Mesenchymal stem cell (in vitro differentiated cells and primary cell): ENCODE data around the gene CXXC1.

ENCODE experiments used
- DNase-seq: peaks from one replicate; pipeline ENCODE4 v3.0.0-alpha.2; 2013
- H2AFZ ChIP-seq: one replicate; pipeline ENCODE4 v1.6.1; 2013; ENCODE audit warnings: low read depth, mild to moderate bottlenecking, control low read depth, inconsistent platforms, low read length, moderate library complexity
- H2AK5ac ChIP-seq: 2 replicates; pipeline ENCODE4 v1.6.1; 2013; ENCODE audit warnings: low read length, moderate library complexity, mild to moderate bottlenecking, inconsistent platforms; ENCODE audit not compliant: severe bottlenecking
- H2BK120ac ChIP-seq: one replicate; pipeline ENCODE4 v1.6.1; 2013; ENCODE audit warnings: low read depth, mild to moderate bottlenecking, inconsistent platforms, low read length, moderate library complexity
- H2BK12ac ChIP-seq, 2 experiments: one replicate each; pipeline ENCODE4 v1.6.1; 2013; ENCODE audit warnings: inconsistent platforms in 2 of 2, low read length in 2 of 2, mild to moderate bottlenecking in 2 of 2, moderate library complexity in 2 of 2, control low read depth in 1 of 2
- H2BK15ac ChIP-seq: one replicate; pipeline ENCODE4 v1.6.1; 2013; ENCODE audit warnings: mild to moderate bottlenecking, low read depth, inconsistent platforms; ENCODE audit not compliant: poor library complexity, severe bottlenecking
- H2BK5ac ChIP-seq: 2 replicates; pipeline ENCODE4 v1.6.1; 2013; ENCODE audit warnings: low read depth, mild to moderate bottlenecking, low read length, control low read depth, inconsistent platforms; ENCODE audit not compliant: poor library complexity, severe bottlenecking
- H3K14ac ChIP-seq, 2 experiments: one replicate each; pipeline ENCODE4 v1.6.1; 2013; ENCODE audit warnings: inconsistent platforms in 2 of 2, low read length in 2 of 2, control low read depth in 1 of 2, mild to moderate bottlenecking in 1 of 2, moderate library complexity in 1 of 2
- H3K18ac ChIP-seq, 2 experiments: one replicate each; pipeline ENCODE4 v1.6.1; 2013; ENCODE audit warnings: inconsistent platforms in 2 of 2, low read length in 2 of 2, control low read depth in 1 of 2, low read depth in 1 of 2, mild to moderate bottlenecking in 1 of 2
- H3K23ac ChIP-seq, 2 experiments: one replicate each; pipeline ENCODE4 v1.6.1; 2013; ENCODE audit warnings: inconsistent platforms in 2 of 2, low read length in 2 of 2, mild to moderate bottlenecking in 2 of 2, moderate library complexity in 2 of 2, control low read depth in 1 of 2
- H3K27ac ChIP-seq: 2 replicates; pipeline ENCODE4 v1.5.1; 2013; ENCODE audit warnings: mild to moderate bottlenecking, moderate library complexity, low read length, control low read depth, inconsistent platforms; ENCODE audit not compliant: poor library complexity, severe bottlenecking
- H3K27me3 ChIP-seq, 2 experiments: 2 replicates each; pipeline versions ENCODE4 v1.6.1 to v1.7.0; 2013; ENCODE audit warnings: low read length in 2 of 2, mild to moderate bottlenecking in 2 of 2, moderate library complexity in 2 of 2, control low read depth in 1 of 2, inconsistent platforms in 1 of 2; ENCODE audit not compliant: control insufficient read depth in 1 of 2, insufficient read depth in 1 of 2
- H3K36me3 ChIP-seq, 2 experiments: 2 replicates each; pipeline versions ENCODE4 v1.6.1 to v1.7.0; 2013; ENCODE audit warnings: low read length in 2 of 2, control low read depth in 1 of 2, inconsistent platforms in 1 of 2, low read depth in 1 of 2, mild to moderate bottlenecking in 1 of 2; ENCODE audit not compliant: insufficient read depth in 2 of 2, control insufficient read depth in 1 of 2
- H3K4ac ChIP-seq, 2 experiments: one replicate each; pipeline ENCODE4 v1.6.1; 2013; ENCODE audit warnings: inconsistent platforms in 2 of 2, low read length in 2 of 2, mild to moderate bottlenecking in 2 of 2, moderate library complexity in 2 of 2, control low read depth in 1 of 2, low read depth in 1 of 2
- H3K4me1 ChIP-seq: 2 replicates; pipeline ENCODE4 v1.6.1; 2013; ENCODE audit warnings: low read depth, low read length, control low read depth; ENCODE audit not compliant: control insufficient read depth, insufficient read depth
- H3K4me2 ChIP-seq: 2 replicates; pipeline ENCODE4 v1.6.1; 2013; ENCODE audit warnings: low read length, mild to moderate bottlenecking, inconsistent platforms; ENCODE audit not compliant: poor library complexity, severe bottlenecking
- H3K4me3 ChIP-seq, 2 experiments: 2 replicates each; pipeline versions ENCODE4 v1.5.1 to v1.7.0; 2013; ENCODE audit warnings: low read length in 2 of 2, mild to moderate bottlenecking in 2 of 2, control low read depth in 1 of 2, low read depth in 1 of 2; ENCODE audit not compliant: insufficient read depth in 1 of 2
- H3K79me1 ChIP-seq: replicated peaks from 2 replicates; pipeline ENCODE4 v1.6.1; 2013; ENCODE audit warnings: mild to moderate bottlenecking, control low read depth, low read length, inconsistent platforms; ENCODE audit not compliant: poor library complexity, severe bottlenecking
- H3K9ac ChIP-seq: 2 replicates; pipeline ENCODE4 v1.7.0; 2013; ENCODE audit warnings: mild to moderate bottlenecking, low read length, moderate library complexity
- H3K9me3 ChIP-seq: 2 replicates; pipeline ENCODE4 v1.7.0; 2013; ENCODE audit warnings: mild to moderate bottlenecking, low read length; ENCODE audit not compliant: control insufficient read depth
- H4K8ac ChIP-seq: one replicate; pipeline ENCODE4 v1.6.1; 2013; ENCODE audit warnings: inconsistent platforms, mild to moderate bottlenecking, low read length, moderate library complexity
- H4K91ac ChIP-seq: one replicate; pipeline ENCODE4 v1.6.1; 2013; ENCODE audit warnings: mild to moderate bottlenecking, low read length, inconsistent platforms
- WGBS: methylation state at CpG from one replicate; pipeline ENCODE4 v1.1.7; 2013; ENCODE audit warnings: mixed read lengths; 5-methylcytosine and 5-hydroxymethylcytosine counted together

The CXXC1 gene

GRCh38 chr18:50301074-50301473, 13.6 kb upstream of the CXXC1 start:
- H3K36me3 ChIP-seq = no peaks in the 10 kb centered on the region
- no peak overlapping the region for H3K18ac ChIP-seq
- no peak overlapping the region for H3K14ac ChIP-seq
- WGBS = 78% methylated on average over 4 of the region's 5 CpGs
- no peak overlapping the region for H3K23ac ChIP-seq
- no peak overlapping the region for H2BK12ac ChIP-seq
- H2AFZ ChIP-seq = no peak overlapping the region
- no peak overlapping the region for H3K4me2 ChIP-seq
- no peak overlapping the region for H2AK5ac ChIP-seq
- H2BK15ac ChIP-seq = no peak overlapping the region
- no peak overlapping the region for H3K27ac ChIP-seq
- H3K4me1 ChIP-seq = no peaks in the 10 kb centered on the region
- no peaks in the 10 kb centered on the region for H3K79me1 ChIP-seq
- H3K4me3 ChIP-seq = no peak overlapping the region
- H3K9me3 ChIP-seq = peaks cover 3% of the 10 kb centered on the region
- H2BK5ac ChIP-seq = no peak overlapping the region
- no peak overlapping the region for H3K9ac ChIP-seq
- peaks cover 5 to 37% of the 10 kb centered on the region in 2 experiments for H3K27me3 ChIP-seq
- H4K8ac ChIP-seq = no peak overlapping the region
- no peak overlapping the region for H4K91ac ChIP-seq
- no peak for DNase-seq
- H2BK120ac ChIP-seq = no peak overlapping the region
- no peak overlapping the region for H3K4ac ChIP-seq

- Histone ChIP-seq H3K18ac (no peak overlapping the region), H3K27ac (no peak overlapping the region), H3K27me3 (peaks cover 5 to 34% of the 10 kb centered on the region in 2 experiments), H2AK5ac (no peak overlapping the region), H3K4me3 (no peak overlapping the region), H3K9ac (no peak overlapping the region), H2BK15ac (no peak overlapping the region), H4K8ac (no peak overlapping the region), H2BK12ac (no peak overlapping the region), H3K4me2 (no peak overlapping the region), H2BK120ac (no peak overlapping the region), H2AFZ (no peak overlapping the region), H3K4ac (no peak overlapping the region), H3K4me1 (no peaks in the 10 kb centered on the region), H2BK5ac (no peak overlapping the region), H3K79me1 (no peaks in the 10 kb centered on the region), H4K91ac (no peak overlapping the region), H3K23ac (peak overlapping the region in 1 of 2 experiments; percentile 29), H3K9me3 (no peaks in the 10 kb centered on the region), H3K36me3 (no peaks in the 10 kb centered on the region), H3K14ac (no peak overlapping the region)
- WGBS = 72% methylated on average over 7 of the region's 7 CpGs
- no peak for DNase-seq
These were observed 12.3 kb upstream of the CXXC1 start for GRCh38 chr18:50299626-50300388.

DNA sequence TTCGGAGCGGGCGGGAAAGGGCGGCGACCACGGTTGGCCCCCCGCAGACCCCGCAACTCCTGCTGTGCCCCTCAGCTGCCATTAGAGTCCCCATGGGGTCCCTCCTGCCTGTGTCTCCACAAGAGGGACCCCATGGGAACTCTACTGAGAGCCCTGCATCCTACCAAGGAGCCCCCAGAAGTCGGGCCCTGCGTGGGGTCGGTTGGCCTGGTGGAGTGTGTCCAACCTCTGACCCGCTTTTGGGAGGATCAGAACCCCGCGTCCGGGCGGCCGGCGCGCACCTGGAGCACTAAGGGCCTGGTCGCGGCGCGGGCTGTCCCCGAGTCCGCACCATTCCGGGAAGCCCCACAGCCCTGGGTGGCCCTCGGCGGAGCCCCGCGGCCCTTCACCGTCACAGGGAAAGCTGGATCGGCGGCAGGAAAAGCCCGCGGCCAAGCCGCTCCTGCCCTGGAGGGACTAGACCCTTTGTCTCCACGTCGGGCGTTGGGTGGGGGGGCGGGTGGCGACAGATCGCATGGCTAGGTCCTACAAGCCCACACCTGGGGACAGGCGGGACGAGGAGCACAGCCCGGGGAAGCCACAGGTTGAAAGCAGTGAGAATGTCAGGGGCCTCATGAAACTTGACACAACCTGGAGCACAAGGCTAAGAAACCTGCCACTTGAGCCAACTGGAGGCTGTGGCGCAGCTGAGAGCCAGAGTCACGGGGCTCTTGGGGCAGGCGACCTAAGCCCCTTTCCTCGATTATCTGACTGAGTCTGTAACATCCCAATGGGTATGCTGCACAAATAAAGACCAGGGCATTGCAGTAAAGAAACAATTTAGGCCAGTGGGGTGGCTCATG, 11.2 kb upstream of the CXXC1 start:
- no peak overlapping the region for H2BK12ac ChIP-seq
- H3K36me3 ChIP-seq = no peaks in the 10 kb centered on the region
- H2AFZ ChIP-seq = no peak overlapping the region
- H3K9me3 ChIP-seq = no peaks in the 10 kb centered on the region
- no peak overlapping the region for H3K27ac ChIP-seq
- H3K18ac ChIP-seq = no peak overlapping the region
- H3K4ac ChIP-seq = no peak overlapping the region
- H4K91ac ChIP-seq = peak overlapping the region; percentile 39
- peak overlapping the region; percentile 80 for H3K9ac ChIP-seq
- H3K79me1 ChIP-seq = no peaks in the 10 kb centered on the region
- H3K4me1 ChIP-seq = no peaks in the 10 kb centered on the region
- no peak overlapping the region for H3K14ac ChIP-seq
- peaks cover 5 to 33% of the 10 kb centered on the region in 2 experiments for H3K27me3 ChIP-seq
- no peak overlapping the region for H4K8ac ChIP-seq
- no peak overlapping the region for H2BK15ac ChIP-seq
- H2AK5ac ChIP-seq = no peak overlapping the region
- no peak for DNase-seq
- H3K4me2 ChIP-seq = no peak overlapping the region
- 84% methylated on average over 44 of the region's 49 CpGs for WGBS
- peak overlapping the region in 1 of 2 experiments; percentile 85 for H3K4me3 ChIP-seq
- H2BK5ac ChIP-seq = no peak overlapping the region
- H2BK120ac ChIP-seq = no peak overlapping the region
- H3K23ac ChIP-seq = no peak overlapping the region
